CD4-positive, alpha-beta memory T cell (primary cell): ENCODE results near the gene TMEM100. TPM values are rescaled to one million over a fixed set of nuclear protein-coding genes. Genes with fewer than 3 reads are reported as not detected.

ENCODE experiments used
- CTCF ChIA-PET: fragments of 350-600 bp; sonication (Branson Sonifier 250); formaldehyde crosslinking; loops from one replicate; lab custom pipeline; 2021; ENCODE audit warnings: inconsistent platforms; ENCODE audit not compliant: partially characterized antibody; lab: Charles Lee
- POLR2A ChIA-PET: fragments of 350-600 bp; sonication (Branson Sonifier 250); formaldehyde crosslinking; loops from one replicate; lab custom pipeline; 2021; ENCODE audit not compliant: partially characterized antibody; lab: Charles Lee
- DNase-seq, 5 donors: peaks; one replicate each; pipeline versions ENCODE4 v3.0.0 to v3.0.0-alpha.2; 2020 to 2022; ENCODE audit warnings: mixed read lengths in 1 of 5
- H3K27ac ChIP-seq: one replicate; pipeline ENCODE4 v1.7.0; 2013; ENCODE audit warnings: low read depth, low read length
- H3K27me3 ChIP-seq: 2 replicates; pipeline ENCODE4 v1.7.0; 2013; ENCODE audit warnings: mild to moderate bottlenecking, low read length, moderate library complexity; ENCODE audit not compliant: insufficient read depth
- H3K36me3 ChIP-seq: 2 replicates; pipeline ENCODE4 v1.7.0; 2013; ENCODE audit warnings: mild to moderate bottlenecking, low read length, moderate library complexity; ENCODE audit not compliant: insufficient read depth
- H3K4me1 ChIP-seq: 2 replicates; pipeline ENCODE4 v1.7.0; 2013; ENCODE audit warnings: mild to moderate bottlenecking, low read length, moderate library complexity; ENCODE audit not compliant: insufficient read depth
- H3K4me3 ChIP-seq, 2 donors: one replicate each; pipeline ENCODE4 v1.7.0; 2013; ENCODE audit warnings: low read length in 2 of 2, mild to moderate bottlenecking in 1 of 2
- H3K9me3 ChIP-seq, 2 donors: one replicate each; pipeline ENCODE4 v1.7.0; 2013; ENCODE audit warnings: low read length in 2 of 2, control low read depth in 1 of 2; ENCODE audit not compliant: control insufficient read depth in 1 of 2
- H3K27ac Mint-ChIP-seq, 7 donors: one replicate each; pipeline ENCODE4 v1.8.0; 2020 to 2021; ENCODE audit warnings: mixed read lengths in 7 of 7, mild to moderate bottlenecking in 6 of 7, inconsistent platforms in 3 of 7, moderate library complexity in 3 of 7
- H3K27me3 Mint-ChIP-seq, 2 donors: one replicate each; pipeline ENCODE4 v1.8.0; 2020 to 2021; ENCODE audit warnings: mixed read lengths in 2 of 2
- H3K36me3 Mint-ChIP-seq, 2 donors: one replicate each; pipeline ENCODE4 v1.8.0; 2020 to 2021; ENCODE audit warnings: mixed read lengths in 2 of 2, inconsistent platforms in 1 of 2, mild to moderate bottlenecking in 1 of 2
- H3K4me1 Mint-ChIP-seq, 4 donors: one replicate each; pipeline ENCODE4 v1.8.0; 2020 to 2021; ENCODE audit warnings: mixed read lengths in 4 of 4, mild to moderate bottlenecking in 1 of 4
- H3K4me3 Mint-ChIP-seq, 8 donors: one replicate each; pipeline ENCODE4 v1.8.0; 2020 to 2021; ENCODE audit warnings: mixed read lengths in 8 of 8, mild to moderate bottlenecking in 7 of 8, moderate library complexity in 6 of 8, inconsistent platforms in 3 of 8
- H3K9me3 Mint-ChIP-seq, 8 donors: one replicate each; pipeline ENCODE4 v1.8.0; 2020 to 2021; ENCODE audit warnings: mixed read lengths in 8 of 8, mild to moderate bottlenecking in 5 of 8, inconsistent platforms in 3 of 8, moderate library complexity in 1 of 8
- intact Hi-C: fragments of 100-400 bp; cut with micrococcal nuclease; formaldehyde crosslinking; loops from one replicate; pipeline ENCODE4 v1.15.1; 2023
- polyA plus RNA-seq, 2 donors: library from polyadenylated mRNA; unstranded; fragments of 300-500 nt; fragmentation: Illumina TruSeq; gene quantifications; one replicate each; pipeline ENCODE4 v1.2.3, GENCODE V29; 2021
- total RNA-seq, 2 experiments: library from RNA; stranded (reverse); gene quantifications; one replicate each; pipeline ENCODE4 v1.2.3, GENCODE V29; 2021

Gene TMEM100, protein sequence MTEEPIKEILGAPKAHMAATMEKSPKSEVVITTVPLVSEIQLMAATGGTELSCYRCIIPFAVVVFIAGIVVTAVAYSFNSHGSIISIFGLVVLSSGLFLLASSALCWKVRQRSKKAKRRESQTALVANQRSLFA
- not detected for total RNA-seq
- polyA plus RNA-seq = not detected

DNA sequence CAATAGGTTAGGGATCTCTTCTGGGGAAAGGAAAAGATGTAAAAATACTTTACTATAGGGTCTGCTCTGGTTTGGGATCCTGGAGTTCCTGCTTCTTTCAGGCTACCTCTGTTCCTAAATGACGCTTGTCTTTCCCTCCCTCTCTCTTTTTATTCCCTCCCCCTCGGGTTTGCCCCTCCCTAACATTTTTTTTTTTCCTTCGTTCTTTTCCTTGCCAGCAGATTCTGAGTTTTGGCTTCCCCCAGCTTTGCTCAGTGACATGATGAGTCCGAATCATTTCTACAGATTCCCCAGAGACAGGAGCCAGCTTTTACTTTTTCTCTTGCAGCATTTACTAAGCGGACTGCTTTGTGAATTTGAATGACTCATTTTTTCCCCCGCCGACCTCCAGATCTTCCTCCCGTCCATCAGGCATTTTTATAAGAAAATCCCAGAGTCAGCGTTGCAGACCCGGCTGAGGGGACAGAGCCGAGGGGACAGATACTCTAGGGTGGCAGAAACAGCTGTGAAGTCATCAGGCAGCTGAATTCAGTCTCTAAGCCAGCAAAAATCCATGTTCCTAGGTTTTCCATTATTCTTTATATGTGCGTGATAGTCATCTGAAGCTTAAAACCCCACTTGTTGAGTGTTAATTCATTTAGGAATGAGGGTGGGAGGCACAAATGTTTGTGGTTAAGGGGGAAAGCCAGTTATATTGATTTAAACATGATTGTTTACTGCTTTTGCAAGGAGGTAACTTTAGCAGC lies at the start of gene TMEM100:
Gene TMEM100 (minus strand): TSS at position 123 of the 746 bp plus-strand sequence. CDS start 1,794 bp downstream, outside the sequence.
- H3K36me3 ChIP-seq = no peaks in the 10 kb centered on the region

DNA sequence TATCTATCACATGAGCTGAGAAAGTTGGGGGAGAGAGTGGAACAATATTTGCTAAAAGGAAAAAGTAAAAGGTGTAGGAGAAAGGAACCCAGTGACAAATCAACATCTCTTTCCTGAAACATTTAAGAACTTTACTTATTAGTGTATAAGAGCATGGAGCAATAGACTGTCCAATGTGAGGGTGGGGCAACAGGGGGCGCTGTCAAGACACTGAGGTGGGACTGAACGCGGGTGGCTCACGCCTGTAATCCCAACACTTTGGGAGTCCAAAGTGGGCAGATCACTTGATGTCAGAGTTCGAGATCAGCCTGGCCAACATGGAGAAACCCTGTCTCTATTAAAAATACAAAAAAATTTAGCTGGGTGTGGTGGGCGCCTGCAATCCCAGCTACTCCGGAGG lies 49.4 kb upstream of the TMEM100 start:
- Mint-ChIP-seq H3K4me3 (no peak overlapping the region), H3K9me3 (no peaks in the 10 kb centered on the region), H3K27ac (no peak overlapping the region), H3K4me1 (no peaks in the 10 kb centered on the region), H3K36me3 (peaks cover 65 to 73% of the 10 kb centered on the region in 2 donors), H3K27me3 (no peaks in the 10 kb centered on the region)
- no peak for DNase-seq
- intact Hi-C loops = no loop called here
- peaks cover 7% of the 10 kb centered on the region for H3K36me3 ChIP-seq
- H3K27me3 ChIP-seq = no peaks in the 10 kb centered on the region
- no peaks in the 10 kb centered on the region for H3K4me1 ChIP-seq
- CTCF ChIA-PET = interaction anchor here (0.8 to 1.4 kb wide), 3 partner anchors 9 to 25 kb away, joined by 3 to 4 read pairs (median 3); no protein-coding TSS in a partner anchor
- no peaks in the 10 kb centered on the region for H3K9me3 ChIP-seq
- H3K27ac ChIP-seq = no peak overlapping the region
- no peak overlapping the region for H3K4me3 ChIP-seq
- POLR2A ChIA-PET = no interaction called here

More for the DNA sequence above, at the start of gene TMEM100:
- H3K27me3 ChIP-seq = no peaks in the 10 kb centered on the region
- no peak within 1 kb of the TSS for H3K4me3 ChIP-seq
- no peaks in the 10 kb centered on the region for H3K4me1 ChIP-seq
- ChIA-PET POLR2A (no interaction called here), CTCF (interaction anchor here (1.0 to 2.9 kb wide), 3 partner anchors 12 to 197 kb away, joined by 3 to 16 read pairs (median 4); no protein-coding TSS in a partner anchor)
- Mint-ChIP-seq H3K9me3 (no peaks in the 10 kb centered on the region), H3K4me3 (no peak within 1 kb of the TSS), H3K27me3 (peaks cover 31 to 52% of the 10 kb centered on the region in 2 donors), H3K4me1 (no peaks in the 10 kb centered on the region), H3K36me3 (no peaks in the 10 kb centered on the region), H3K27ac (no peak within 1 kb of the TSS)
- intact Hi-C loops = no loop called here
- H3K9me3 ChIP-seq = no peaks in the 10 kb centered on the region
- DNase-seq = no peak
- H3K27ac ChIP-seq = no peak within 1 kb of the TSS

DNA sequence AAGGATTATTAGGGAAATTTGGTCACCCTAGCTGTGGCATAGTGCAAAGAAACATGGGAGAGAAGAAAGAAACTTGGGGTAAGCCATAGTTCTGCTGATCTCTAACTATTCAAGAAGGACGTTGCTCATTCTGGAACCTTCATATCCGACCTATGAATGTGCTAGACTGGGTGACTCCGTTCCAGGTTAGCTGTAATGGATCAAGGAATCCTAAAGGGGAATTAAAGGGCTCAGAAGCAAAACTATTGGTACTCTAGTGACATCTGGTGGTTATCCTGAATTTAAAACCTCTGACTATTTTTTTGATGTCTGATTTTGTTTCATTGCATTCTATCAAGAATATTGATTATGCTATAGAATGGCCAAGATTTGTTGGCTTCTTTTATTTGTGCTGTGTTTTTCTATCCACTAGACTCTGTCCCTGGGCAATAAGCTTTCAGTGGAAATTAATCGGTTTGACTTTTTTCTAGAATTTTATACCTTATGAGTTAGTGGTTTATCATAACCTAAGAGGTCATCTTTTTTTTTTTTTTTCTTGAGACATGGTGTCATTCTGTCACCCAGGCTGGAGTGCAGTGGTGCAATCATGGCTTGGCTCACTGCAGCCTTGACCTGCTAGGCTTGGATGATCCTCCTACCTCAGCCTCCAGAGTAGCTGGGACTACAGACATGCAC lies 47.7 kb upstream of the TMEM100 start:
- H3K4me3 ChIP-seq = no peak overlapping the region
- H3K36me3 Mint-ChIP-seq = peaks cover 54 to 67% of the 10 kb centered on the region in 2 donors

DNA sequence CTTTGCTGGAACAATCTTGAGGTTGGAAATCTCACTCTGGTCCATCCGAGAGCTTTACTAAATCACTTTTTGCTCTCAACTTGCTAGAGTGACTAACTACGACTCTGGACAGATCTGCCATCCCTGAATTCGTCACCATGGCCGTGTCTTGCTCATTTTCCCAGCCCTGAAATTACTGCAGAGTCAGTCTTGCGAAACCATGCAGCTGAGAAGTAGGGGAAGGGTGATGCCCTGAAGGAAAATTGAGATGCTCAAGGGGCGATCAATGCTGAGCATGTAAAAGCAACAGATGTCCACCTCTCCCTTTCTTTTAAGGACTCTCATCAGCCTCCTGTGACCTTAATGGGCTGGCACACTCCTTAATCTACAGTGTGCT lies 46.9 kb upstream of the TMEM100 start:
- H3K27me3 ChIP-seq = no peaks in the 10 kb centered on the region

More for the DNA sequence above, 47.7 kb upstream of the TMEM100 start:
- intact Hi-C loops = loop anchor here (1.0 kb wide), 1 partner anchor 244 kb away; no protein-coding TSS in a partner anchor
- H3K36me3 ChIP-seq = peaks cover 7% of the 10 kb centered on the region
- H3K9me3 ChIP-seq = no peaks in the 10 kb centered on the region
- no peak overlapping the region for H3K27ac Mint-ChIP-seq
- ChIA-PET POLR2A (interaction anchor here (0.6 kb wide), 1 partner anchor 19 kb away, joined by 4 read pairs; no protein-coding TSS in a partner anchor), CTCF (interaction anchor here (0.8 to 1.5 kb wide), 6 partner anchors 9 to 247 kb away, joined by 3 to 5 read pairs (median 3); no protein-coding TSS in a partner anchor)
- H3K4me1 ChIP-seq = no peaks in the 10 kb centered on the region
- no peaks in the 10 kb centered on the region for H3K27me3 ChIP-seq
- H3K9me3 Mint-ChIP-seq = no peaks in the 10 kb centered on the region
- H3K27ac ChIP-seq = no peak overlapping the region
- no peaks in the 10 kb centered on the region for H3K27me3 Mint-ChIP-seq
- no peak overlapping the region for H3K4me3 Mint-ChIP-seq
- DNase-seq = no peak
- H3K4me1 Mint-ChIP-seq = peaks cover 0 to 2% (median 0%) of the 10 kb centered on the region in 4 donors

DNA sequence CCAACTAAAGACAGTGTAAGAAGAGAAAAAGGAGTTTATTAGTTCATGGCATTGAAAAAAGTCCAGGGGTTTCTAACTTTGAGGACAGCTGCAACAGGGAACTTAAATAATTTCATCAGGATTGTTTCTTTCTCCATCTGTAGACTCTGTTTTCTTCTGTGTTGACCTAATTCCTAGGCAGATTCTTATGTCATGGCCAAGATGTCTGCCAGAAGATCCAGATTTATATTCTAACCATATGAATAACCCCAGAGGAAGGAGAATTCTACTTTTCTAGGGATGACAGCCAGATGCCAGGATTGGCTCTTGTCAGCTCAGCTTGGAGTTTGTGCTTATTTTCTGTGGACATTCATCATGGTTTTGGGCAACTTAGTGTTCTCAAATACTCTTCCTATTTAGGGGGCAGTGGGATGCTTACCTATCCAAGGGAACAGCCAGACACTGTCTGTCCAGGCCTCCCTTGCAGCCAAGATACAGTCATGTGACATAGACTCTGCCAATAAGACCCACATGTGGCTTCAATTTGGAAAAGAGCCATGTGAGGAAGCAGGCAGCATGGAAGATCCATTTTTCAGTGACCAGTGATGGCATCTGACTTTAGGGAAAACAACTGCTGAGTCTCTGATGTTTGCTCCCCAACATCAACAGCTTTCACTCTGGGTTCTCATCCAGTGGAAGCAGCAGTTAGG lies 46.4 kb upstream of the TMEM100 start:
- no peak overlapping the region for H3K4me3 Mint-ChIP-seq
- intact Hi-C loops = no loop called here
- ChIA-PET CTCF (interaction anchor here (1.1 to 1.5 kb wide), 3 partner anchors 14 to 245 kb away, joined by 3 to 5 read pairs (median 4); no protein-coding TSS in a partner anchor), POLR2A (no interaction called here)
- no peaks in the 10 kb centered on the region for H3K27me3 Mint-ChIP-seq
- peaks cover 0 to 3% (median 0%) of the 10 kb centered on the region in 4 donors for H3K4me1 Mint-ChIP-seq
- peaks cover 42 to 56% of the 10 kb centered on the region in 2 donors for H3K36me3 Mint-ChIP-seq
- Histone ChIP-seq H3K27ac (no peak overlapping the region), H3K4me1 (no peaks in the 10 kb centered on the region), H3K27me3 (no peaks in the 10 kb centered on the region), H3K4me3 (no peak overlapping the region), H3K36me3 (peaks cover 7% of the 10 kb centered on the region), H3K9me3 (no peaks in the 10 kb centered on the region)
- H3K27ac Mint-ChIP-seq = no peak overlapping the region
- H3K9me3 Mint-ChIP-seq = no peaks in the 10 kb centered on the region
- DNase-seq = no peak

More for the DNA sequence above, 46.9 kb upstream of the TMEM100 start:
- Histone ChIP-seq H3K36me3 (peaks cover 7% of the 10 kb centered on the region), H3K9me3 (no peaks in the 10 kb centered on the region), H3K4me3 (no peak overlapping the region), H3K4me1 (no peaks in the 10 kb centered on the region), H3K27ac (no peak overlapping the region)
- H3K4me3 Mint-ChIP-seq = no peak overlapping the region
- no peak for DNase-seq
- no peaks in the 10 kb centered on the region for H3K9me3 Mint-ChIP-seq
- no peaks in the 10 kb centered on the region for H3K27me3 Mint-ChIP-seq
- intact Hi-C loops = no loop called here
- peaks cover 0 to 3% (median 0%) of the 10 kb centered on the region in 4 donors for H3K4me1 Mint-ChIP-seq
- POLR2A ChIA-PET = no interaction called here
- CTCF ChIA-PET = interaction anchor here (1.1 to 1.5 kb wide), 4 partner anchors 13 to 246 kb away, joined by 3 to 5 read pairs (median 4); no protein-coding TSS in a partner anchor
- peaks cover 47 to 61% of the 10 kb centered on the region in 2 donors for H3K36me3 Mint-ChIP-seq
- H3K27ac Mint-ChIP-seq = no peak overlapping the region

DNA sequence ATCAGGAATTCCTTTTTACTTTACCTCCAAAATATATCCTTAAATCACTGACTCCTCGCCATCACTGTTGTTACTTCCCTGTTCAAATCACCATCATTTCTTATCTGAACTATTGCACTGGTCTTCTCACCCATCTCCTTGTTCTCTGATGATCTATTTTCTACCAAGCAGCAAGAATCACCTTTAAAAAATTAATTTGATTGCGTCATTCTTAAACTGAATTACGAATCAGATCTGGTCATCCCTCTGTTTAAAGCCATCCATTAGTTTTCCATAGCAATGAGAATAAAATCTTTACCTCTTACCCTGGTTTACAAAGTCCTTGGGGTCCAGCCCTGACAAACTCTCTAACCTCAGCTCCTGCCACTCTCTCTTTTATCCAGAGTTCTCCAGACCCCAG lies 42.8 kb upstream of the TMEM100 start:
- Histone ChIP-seq H3K4me3 (no peak overlapping the region), H3K4me1 (no peaks in the 10 kb centered on the region), H3K9me3 (no peaks in the 10 kb centered on the region), H3K27me3 (no peaks in the 10 kb centered on the region), H3K27ac (no peak overlapping the region), H3K36me3 (no peaks in the 10 kb centered on the region)
- Mint-ChIP-seq H3K36me3 (peaks cover 13 to 32% of the 10 kb centered on the region in 2 donors), H3K27me3 (no peaks in the 10 kb centered on the region), H3K4me3 (no peak overlapping the region), H3K9me3 (no peaks in the 10 kb centered on the region), H3K27ac (no peak overlapping the region), H3K4me1 (peaks cover 0 to 3% (median 2%) of the 10 kb centered on the region in 4 donors)
- DNase-seq = no peak
- ChIA-PET POLR2A (no interaction called here), CTCF (no interaction called here)
- intact Hi-C loops = no loop called here
